HepG2 (cell line): Measurements from ENCODE around the gene PHAX. TPM values are rescaled to one million over a fixed set of nuclear protein-coding genes. Genes with fewer than 3 reads are reported as not detected.
"Not testable (repeated sequence)": the region's sequence is repeated elsewhere in the genome, so short reads cannot be mapped to it uniquely, and the experiment has no call there.

ENCODE experiments used
- ATAC-seq: fragments of 200-7000 bp; cut with Tn5 transposase; 3 replicates; pipeline ENCODE4 v1.9.1; 2020; ENCODE audit warnings: mild to moderate bottlenecking, moderate library complexity
- BruUV-seq: library from RNA; stranded (reverse); fragments of 400-500 nt; replicated peaks from 2 replicates; lab custom pipeline; 2021; lab: Mats Ljungman, UMichigan
- CTCF ChIA-PET: fragments of 300-600 bp; formaldehyde crosslinking; extraction: SDS; loops from one replicate; lab custom pipeline; 2021; ENCODE audit warnings: low total read pairs, inconsistent platforms, low intra/inter-chr PET ratio; lab: Yijun Ruan, JAX
- POLR2A ChIA-PET: fragments of 350-600 bp; sonication (Branson Sonifier 250); formaldehyde crosslinking; loops from one replicate; lab custom pipeline; 2020; ENCODE audit warnings: antibody characterized with exemption, inconsistent platforms; lab: Yijun Ruan, JAX
- DNase-seq: peaks from one replicate; pipeline ENCODE4 v3.0.0-alpha.2; 2015; ENCODE audit warnings: low spot score
- FAIRE-seq: peaks from 3 replicates; lab custom pipeline; 2011; peaks lifted over from hg19 to GRCh38; lab: Jason Lieb, UNC
- H2AFZ ChIP-seq: one replicate; pipeline ENCODE4 v1.6.1; 2011; ENCODE audit warnings: low read length, inconsistent platforms
- H3K27ac ChIP-seq: fragments of 300-600 bp; 3 replicates; pipeline ENCODE4 v1.8.0; 2011; ENCODE audit warnings: mixed run types, mild to moderate bottlenecking, mixed read lengths, low read length, inconsistent platforms; ENCODE audit not compliant: insufficient read depth; ENCODE audit errors: extremely low read length
- H3K27me3 ChIP-seq, 2 experiments: fragments of 200-600 bp in 1 of 2; 2 replicates in 1 of 2; 3 replicates in 1 of 2; pipeline versions ENCODE4 v1.6.0 to v1.8.0; 2011; ENCODE audit warnings: low read length in 2 of 2, mild to moderate bottlenecking in 2 of 2, moderate library complexity in 2 of 2, inconsistent platforms in 1 of 2; ENCODE audit not compliant: insufficient read depth in 2 of 2, control insufficient read depth in 1 of 2
- H3K36me3 ChIP-seq, 2 experiments: fragments of 200-600 bp in 1 of 2; replicated peaks in 1 of 2; 2 replicates in 1 of 2; 3 replicates in 1 of 2; pipeline versions ENCODE4 v1.5.1 to v1.8.0; 2011; ENCODE audit warnings: low read length in 2 of 2, inconsistent platforms in 1 of 2; ENCODE audit not compliant: insufficient read depth in 2 of 2, control insufficient read depth in 1 of 2
- H3K4me1 ChIP-seq: 2 replicates; pipeline ENCODE4 v1.5.1; 2012; ENCODE audit warnings: low read length, inconsistent platforms; ENCODE audit not compliant: insufficient read depth
- H3K4me2 ChIP-seq: 2 replicates; pipeline ENCODE4 v1.6.0; 2011; ENCODE audit warnings: low read depth, low read length, inconsistent platforms
- H3K4me3 ChIP-seq, 3 experiments: fragments of 200-600 bp in 1 of 3; sonication (generic), shearing (Covaris generic) in 1 of 3; replicated peaks in 1 of 3; 2 replicates each; pipeline ENCODE4 v1.5.1; 2011 to 2016; ENCODE audit warnings: low read length in 3 of 3, inconsistent platforms in 2 of 3, low read depth in 2 of 3, mild to moderate bottlenecking in 2 of 3, control low read depth in 1 of 3, mixed read lengths in 1 of 3; ENCODE audit not compliant: insufficient read depth in 1 of 3
- H3K79me2 ChIP-seq: one replicate; pipeline ENCODE4 v1.6.1; 2011; ENCODE audit warnings: low read length, inconsistent platforms; ENCODE audit not compliant: insufficient read depth
- H3K9ac ChIP-seq: 2 replicates; pipeline ENCODE4 v1.6.0; 2011; ENCODE audit warnings: mild to moderate bottlenecking, low read depth, low read length, inconsistent platforms; ENCODE audit not compliant: insufficient read depth
- H3K9me3 ChIP-seq: 2 replicates; pipeline ENCODE4 v1.5.1; 2012; ENCODE audit warnings: mild to moderate bottlenecking, low read length
- H4K20me1 ChIP-seq: 2 replicates; pipeline ENCODE4 v1.6.0; 2011; ENCODE audit warnings: inconsistent platforms, mild to moderate bottlenecking, low read length, moderate library complexity; ENCODE audit not compliant: insufficient read depth
- ARID5B ChIP-seq: IDR thresholded peaks from 2 replicates; pipeline ENCODE4 v1.4.0; 2020; ENCODE audit warnings: mild to moderate bottlenecking, missing genetic modification reagents
- BORCS8-MEF2B ChIP-seq: sonication (generic); formaldehyde crosslinking; IDR thresholded peaks from 2 replicates; pipeline ENCODE4 v1.8.0; 2022; ENCODE audit warnings: mild to moderate bottlenecking, missing genetic modification reagents
- CBX2 ChIP-seq, 2 experiments: fragments of 200-600 bp in 1 of 2; sonication (generic); formaldehyde crosslinking in 1 of 2; IDR thresholded peaks; 2 replicates each; pipeline versions ENCODE4 v1.7.0 to v1.8.1; 2018 to 2022; ENCODE audit warnings: low read depth in 2 of 2, low read length in 1 of 2, mild to moderate bottlenecking in 1 of 2, missing genetic modification reagents in 1 of 2
- ERF ChIP-seq: IDR thresholded peaks from 2 replicates; pipeline ENCODE4 v1.6.1; 2018; ENCODE audit warnings: missing biosample characterization, missing genetic modification reagents
- FOSL2 ChIP-seq: sonication (generic); formaldehyde crosslinking; IDR thresholded peaks from 2 replicates; pipeline ENCODE4 v1.4.0; 2020; ENCODE audit warnings: missing genetic modification reagents
- ISL2 ChIP-seq: sonication (generic); formaldehyde crosslinking; IDR thresholded peaks from 2 replicates; pipeline ENCODE4 v1.5.0; 2020; ENCODE audit warnings: missing genetic modification reagents
- NCOA5 ChIP-seq: sonication (generic); formaldehyde crosslinking; IDR thresholded peaks from 2 replicates; pipeline ENCODE4 v1.4.0; 2020; ENCODE audit warnings: missing genetic modification reagents
- NONO ChIP-seq, 2 experiments: fragments of 450-650 bp in 1 of 2; sonication (generic) in 1 of 2; formaldehyde crosslinking in 1 of 2; IDR thresholded peaks in 1 of 2; conservative IDR thresholded peaks in 1 of 2; 2 replicates each; pipeline versions ENCODE4 v1.6.1 to v1.8.0; 2017 to 2022; ENCODE audit warnings: mild to moderate bottlenecking in 1 of 2, missing genetic modification reagents in 1 of 2, moderate library complexity in 1 of 2
- NR2F6 ChIP-seq, 2 experiments: IDR thresholded peaks; 2 replicates each; pipeline ENCODE4 v1.6.1; 2016; ENCODE audit warnings: antibody characterized with exemption in 1 of 2, mild to moderate bottlenecking in 1 of 2
- PHF21A ChIP-seq: sonication (generic); formaldehyde crosslinking; IDR thresholded peaks from 2 replicates; pipeline ENCODE4 v1.5.0; 2020; ENCODE audit warnings: mild to moderate bottlenecking, missing genetic modification reagents
- POGZ ChIP-seq: sonication (generic); formaldehyde crosslinking; IDR thresholded peaks from 2 replicates; pipeline ENCODE4 v1.4.0; 2020; ENCODE audit warnings: mild to moderate bottlenecking, missing genetic modification reagents
- RXRA ChIP-seq: sonication (generic); formaldehyde crosslinking; IDR thresholded peaks from 2 replicates; pipeline ENCODE4 v1.5.1; 2020; ENCODE audit warnings: missing genetic modification reagents
- SOX6 ChIP-seq, 2 experiments: fragments of 450-650 bp in 1 of 2; sonication (generic) in 1 of 2; formaldehyde crosslinking in 1 of 2; IDR thresholded peaks; 2 replicates each; pipeline versions ENCODE4 v1.4.0 to v1.6.1; 2017 to 2020; ENCODE audit warnings: antibody characterized with exemption in 1 of 2, mild to moderate bottlenecking in 1 of 2, missing genetic modification reagents in 1 of 2
- ZNF614 ChIP-seq: IDR thresholded peaks from 2 replicates; pipeline ENCODE4 v1.6.1; 2018; ENCODE audit warnings: missing biosample characterization, missing genetic modification reagents, inconsistent platforms, borderline replicate concordance
- ZNF644 ChIP-seq: IDR thresholded peaks from 2 replicates; pipeline ENCODE4 v1.6.1; 2016; ENCODE audit warnings: low read depth
- ZNF788 ChIP-seq: sonication (generic); formaldehyde crosslinking; IDR thresholded peaks from 2 replicates; pipeline ENCODE4 v1.5.0; 2020; ENCODE audit warnings: mild to moderate bottlenecking, missing genetic modification reagents, borderline replicate concordance
- WGBS: methylation state at CpG from one replicate; pipeline ENCODE4 v1.1.6; 2017; ENCODE audit warnings: low lambda C conversion rate; 5-methylcytosine and 5-hydroxymethylcytosine counted together
- in situ Hi-C: cut with HindIII; loops from 2 replicates; pipeline ENCODE4 v1.10.0; 2017; ENCODE audit warnings: low pct_unique_long_range_greater_than_20kb; ENCODE audit not compliant: extremely low pct_ligation_motif_present
- intact Hi-C: fragments of 100-400 bp; cut with micrococcal nuclease; formaldehyde crosslinking; loops from one replicate; pipeline ENCODE4 v1.10.0; 2022; ENCODE audit not compliant: unreplicated experiment
- polyA plus RNA-seq, 8 experiments: library from polyadenylated mRNA; depleted of rRNA in 3 of 8; stranded (reverse) in 7 of 8; unstranded in 1 of 8; fragments of >200 nt; fragmentation: Illumina TruSeq in 4 of 8; extraction: Trizol in 4 of 8; gene quantifications; 2 replicates each; pipeline versions ENCODE4 v1.2.1 to v1.2.3, GENCODE V29; 2011 to 2016; ENCODE audit warnings: low read depth in 4 of 8, missing spikeins in 1 of 8, mixed read lengths in 1 of 8; ENCODE audit not compliant: insufficient read depth in 1 of 8
- total RNA-seq, 5 experiments: library from RNA; depleted of rRNA; stranded (reverse); fragments of >200 nt; fragmentation: Illumina TruSeq; extraction: Trizol; gene quantifications; 2 replicates each; pipeline ENCODE4 v1.2.3, GENCODE V29; 2016; ENCODE audit warnings: low read depth in 1 of 5
- TF ChIP-seq, protein P1 (sequence below): sonication (generic); formaldehyde crosslinking; IDR thresholded peaks from 2 replicates; pipeline ENCODE4 v1.8.1; 2023; ENCODE audit warnings: mild to moderate bottlenecking, inconsistent platforms, moderate library complexity, missing genetic modification reagents, borderline replicate concordance

PHAX gene
- total and polyA plus RNA-seq, 2 of the 13 experiments (the other 11 are each of a cell fraction or from before 2014, with no cell fraction given): 20.0 to 59.7 TPM

GRCh38 chr5:126648471-126648870 lies 47.7 kb downstream of the PHAX start (continued):
- TF ChIP-seq, protein P1, sequence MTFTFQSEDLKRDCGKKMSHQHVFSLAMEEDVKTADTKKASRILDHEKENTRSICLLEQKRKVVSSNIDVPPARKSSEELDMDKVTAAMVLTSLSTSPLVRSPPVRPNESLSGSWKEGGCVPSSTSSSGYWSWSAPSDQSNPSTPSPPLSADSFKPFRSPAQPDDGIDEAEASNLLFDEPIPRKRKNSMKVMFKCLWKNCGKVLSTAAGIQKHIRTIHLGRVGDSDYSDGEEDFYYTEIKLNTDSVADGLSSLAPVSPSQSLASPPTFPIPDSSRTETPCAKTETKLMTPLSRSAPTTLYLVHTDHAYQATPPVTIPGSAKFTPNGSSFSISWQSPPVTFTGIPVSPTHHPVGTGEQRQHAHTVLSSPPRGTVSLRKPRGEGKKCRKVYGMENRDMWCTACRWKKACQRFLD (CRISPR knock-in tag): no peak
- TF ChIP-seq CBX2 (IDR thresholded peaks at IDR 0.05; ENCODE audit: low read depth, low read length) (no peak), CBX2 (CRISPR knock-in tag; IDR thresholded peaks at IDR 0.05; ENCODE audit: low read depth) (no peak), FOSL2 (no peak), NCOA5 (CRISPR knock-in tag) (no peak), POGZ (CRISPR knock-in tag) (no peak), NR2F6 (IDR thresholded peaks at IDR 0.05) (peak; percentile 27; the same call in 1 of the 2 replicates), NR2F6 (CRISPR knock-in tag; IDR thresholded peaks at IDR 0.05) (peak; percentile 38; the same call in 1 of the 2 replicates)

DNA sequence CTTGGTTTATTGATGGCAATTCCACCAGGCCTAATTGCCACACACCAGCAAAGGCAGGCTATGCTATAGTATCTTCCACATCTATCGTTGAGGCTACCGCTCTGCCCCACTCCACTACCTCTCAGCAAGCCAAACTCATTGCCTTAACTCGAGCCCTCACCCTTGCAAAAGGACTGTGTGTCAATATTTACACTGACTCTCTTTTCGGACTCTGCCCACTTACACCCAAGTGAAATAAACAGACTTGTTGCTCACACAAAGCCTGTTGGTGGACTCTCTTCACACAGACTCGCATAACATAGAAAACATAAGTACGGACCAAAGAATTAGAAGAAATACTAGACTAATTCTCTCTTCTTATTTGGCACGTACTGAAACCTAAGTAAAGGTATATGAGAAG lies 48.3 kb downstream of the PHAX start:
- 0% methylated on average over 7 of the region's 7 CpGs for WGBS
- POLR2A ChIA-PET: interaction anchor here (0.7 to 2.0 kb wide), 3 partner anchors 10 to 129 kb away, joined by 3 to 8 read pairs (median 8); partner anchors contain the start of gene LMNB1
- TF ChIP-seq ZNF788 (CRISPR knock-in tag) (peak; percentile 74; the same call in 1 of the 2 replicates), ZNF614 (CRISPR knock-in tag) (peak; percentile 96), ISL2 (peak; percentile 85), ARID5B (peak; percentile 96), RXRA (peak; percentile 42; the same call in 1 of the 2 replicates), PHF21A (peak; percentile 83), NONO (CRISPR knock-in tag; conservative IDR thresholded peaks at IDR 0.05) (peak; percentile 68), ZNF644 (CRISPR knock-in tag) (peak; percentile 96), SOX6 (CRISPR knock-in tag; IDR thresholded peaks at IDR 0.05) (peak; percentile 91), BORCS8-MEF2B (CRISPR knock-in tag) (peak; percentile 53; the same call in 1 of the 2 replicates), ERF (CRISPR knock-in tag) (peak; percentile 83)
- not testable (repeated sequence) for TF ChIP-seq NONO, SOX6 (IDR thresholded peaks at IDR 0.05)

More for the DNA sequence above, 48.3 kb downstream of the PHAX start:
- in situ Hi-C loops, BruUV-seq, H3K9me3 ChIP-seq, H2AFZ ChIP-seq, CTCF ChIA-PET, H4K20me1 ChIP-seq, H3K79me2 ChIP-seq, H3K36me3 ChIP-seq, H3K27me3 ChIP-seq: not testable (repeated sequence)
- DNase-seq (peak; percentile 93), FAIRE-seq (peak; percentile 91), ATAC-seq (peak; percentile 95)
- H3K4me2 ChIP-seq: peak overlapping the region; percentile 67
- H3K4me1 ChIP-seq: peaks cover 57% of the 10 kb centered on the region
- peak overlapping the region; percentile 44 to 66 (median 54); a peak in 5 of 6 replicates for H3K4me3 ChIP-seq
- peak overlapping the region; percentile 82 for H3K27ac ChIP-seq
- H3K9ac ChIP-seq: peak overlapping the region; percentile 59
- intact Hi-C loops: loop anchor here (2.0 kb wide), 1 partner anchor 48 kb away; the partner anchor contains the start of gene PHAX
